Astrocyte (in vitro differentiated cells and primary cell): ENCODE measurements around the gene FSTL4. TPM values are rescaled to one million over a fixed set of nuclear protein-coding genes. Genes with fewer than 3 reads are reported as not detected.

ENCODE experiments used
- DNase-seq: peaks from one replicate; pipeline ENCODE4 v3.0.0-alpha.2; 2010; ENCODE audit warnings: low read depth
- FAIRE-seq: peaks from 2 replicates; lab custom pipeline; 2011; peaks lifted over from hg19 to GRCh38; lab: Jason Lieb, UNC
- H2AFZ ChIP-seq: 2 replicates; pipeline ENCODE4 v1.6.0; 2012; ENCODE audit warnings: low read depth, low read length, inconsistent platforms
- H3K27ac ChIP-seq: 2 replicates; pipeline ENCODE4 v1.5.1; 2011; ENCODE audit warnings: low read depth, low read length, inconsistent platforms
- H3K27me3 ChIP-seq: 2 replicates; pipeline ENCODE4 v1.6.0; 2011; ENCODE audit warnings: low read length, inconsistent platforms; ENCODE audit not compliant: insufficient read depth
- H3K36me3 ChIP-seq: 2 replicates; pipeline ENCODE4 v1.5.1; 2011; ENCODE audit warnings: low read length, inconsistent platforms; ENCODE audit not compliant: insufficient read depth
- H3K4me1 ChIP-seq: 2 replicates; pipeline ENCODE4 v1.5.1; 2011; ENCODE audit warnings: low read length, inconsistent platforms; ENCODE audit not compliant: insufficient read depth
- H3K4me2 ChIP-seq: 2 replicates; pipeline ENCODE4 v1.6.0; 2012; ENCODE audit warnings: low read length, inconsistent platforms
- H3K4me3 ChIP-seq: 2 replicates; pipeline ENCODE4 v1.5.1; 2011; ENCODE audit warnings: low read depth, mild to moderate bottlenecking, low read length, inconsistent platforms; ENCODE audit not compliant: insufficient read depth
- H3K79me2 ChIP-seq: 2 replicates; pipeline ENCODE4 v1.6.0; 2012; ENCODE audit warnings: mild to moderate bottlenecking, low read length, inconsistent platforms; ENCODE audit not compliant: insufficient read depth
- H3K9ac ChIP-seq: 2 replicates; pipeline ENCODE4 v1.6.0; 2012; ENCODE audit warnings: mild to moderate bottlenecking, low read length, inconsistent platforms
- H3K9me3 ChIP-seq: 2 replicates; pipeline ENCODE4 v1.5.1; 2012; ENCODE audit warnings: low read depth, mild to moderate bottlenecking, low read length, inconsistent platforms; ENCODE audit not compliant: insufficient read depth
- H4K20me1 ChIP-seq: 2 replicates; pipeline ENCODE4 v1.6.0; 2012; ENCODE audit warnings: low read length, inconsistent platforms; ENCODE audit not compliant: insufficient read depth
- H3K27ac Mint-ChIP-seq: one replicate; pipeline ENCODE4 v1.8.0; 2021; ENCODE audit warnings: mild to moderate bottlenecking, mixed read lengths; ENCODE audit not compliant: unreplicated experiment
- H3K27me3 Mint-ChIP-seq: one replicate; pipeline ENCODE4 v1.8.0; 2021; ENCODE audit warnings: low read depth, mixed read lengths; ENCODE audit not compliant: unreplicated experiment
- H3K36me3 Mint-ChIP-seq: one replicate; pipeline ENCODE4 v1.8.0; 2021; ENCODE audit warnings: low read depth, mixed read lengths; ENCODE audit not compliant: unreplicated experiment
- H3K4me1 Mint-ChIP-seq: one replicate; pipeline ENCODE4 v1.8.0; 2021; ENCODE audit warnings: low read depth, mixed read lengths; ENCODE audit not compliant: unreplicated experiment
- H3K4me3 Mint-ChIP-seq: one replicate; pipeline ENCODE4 v1.8.0; 2021; ENCODE audit warnings: mild to moderate bottlenecking, moderate library complexity, mixed read lengths; ENCODE audit not compliant: unreplicated experiment
- H3K9me3 Mint-ChIP-seq: one replicate; pipeline ENCODE4 v1.8.0; 2021; ENCODE audit warnings: mild to moderate bottlenecking, mixed read lengths; ENCODE audit not compliant: unreplicated experiment
- CTCF ChIP-seq: IDR thresholded peaks from 2 replicates; pipeline ENCODE4 v1.5.1; 2011; ENCODE audit warnings: low read depth, mild to moderate bottlenecking, inconsistent platforms, low read length, moderate library complexity; ENCODE audit not compliant: insufficient read depth
- EZH2 ChIP-seq: IDR thresholded peaks from 2 replicates; pipeline ENCODE4 v1.6.1; 2012; ENCODE audit warnings: mild to moderate bottlenecking, low read length, inconsistent platforms; ENCODE audit not compliant: insufficient read depth
- total RNA-seq: library from RNA; stranded (reverse); gene quantifications from 2 replicates; pipeline ENCODE4 v1.2.1, GENCODE V29; 2021

FSTL4 gene
- total RNA-seq, 1 donor from 2014 or later: not detected

DNA sequence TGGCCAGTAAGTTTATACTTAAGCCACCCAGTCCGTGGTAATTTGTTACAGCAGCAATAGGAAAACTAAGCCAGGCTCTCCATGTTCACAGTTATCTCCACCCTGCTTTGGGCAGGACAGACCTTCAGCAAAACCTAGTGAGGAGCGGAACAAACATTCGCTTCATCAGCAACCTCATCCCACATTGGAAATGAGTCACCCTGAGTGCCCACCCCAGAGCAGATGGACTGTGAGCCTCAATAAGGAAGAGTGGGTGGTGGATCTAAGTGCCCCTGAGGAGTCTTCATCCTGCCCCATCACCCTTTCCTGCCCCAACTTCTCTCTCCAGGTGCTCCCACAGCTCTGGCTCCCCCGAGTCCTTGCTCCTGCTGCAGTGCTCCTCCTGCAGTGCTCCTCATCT lies 78.8 kb downstream of the FSTL4 start:
- Histone ChIP-seq H2AFZ (no peak overlapping the region), H3K4me2 (no peak overlapping the region), H3K9ac (no peak overlapping the region), H3K4me3 (no peak overlapping the region), H3K9me3 (no peaks in the 10 kb centered on the region), H4K20me1 (no peaks in the 10 kb centered on the region), H3K27me3 (peaks cover 2% of the 10 kb centered on the region), H3K79me2 (no peaks in the 10 kb centered on the region), H3K36me3 (no peaks in the 10 kb centered on the region), H3K4me1 (no peaks in the 10 kb centered on the region), H3K27ac (no peak overlapping the region)
- Mint-ChIP-seq H3K27ac (no peak overlapping the region), H3K36me3 (no peaks in the 10 kb centered on the region), H3K9me3 (no peaks in the 10 kb centered on the region), H3K4me3 (no peak overlapping the region), H3K27me3 (peaks cover 7% of the 10 kb centered on the region), H3K4me1 (peaks cover 10% of the 10 kb centered on the region)
- no peak for FAIRE-seq
- TF ChIP-seq CTCF: no peak
- TF ChIP-seq EZH2: no peak
- DNase-seq: no peak

DNA sequence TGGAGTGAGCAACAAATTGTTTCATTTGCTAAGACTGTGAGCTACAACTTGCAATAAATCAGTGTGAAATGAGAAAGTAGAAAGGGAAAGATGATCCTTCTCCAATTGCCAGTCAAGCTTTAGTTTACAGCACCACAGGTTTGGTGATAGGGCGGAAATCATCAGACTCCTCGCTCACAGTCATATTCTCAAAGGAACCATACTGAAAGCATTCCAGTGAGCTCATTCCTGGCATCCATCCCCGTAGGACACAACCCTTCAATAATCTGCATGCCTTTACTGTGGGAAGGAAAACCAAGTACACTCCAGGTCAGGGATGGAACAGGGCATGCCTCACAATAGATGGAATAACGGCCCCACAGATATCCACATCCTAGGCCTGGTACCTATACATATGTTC lies 80.7 kb downstream of the FSTL4 start:
- no peaks in the 10 kb centered on the region for H3K4me1 ChIP-seq
- H3K9me3 ChIP-seq: no peaks in the 10 kb centered on the region
- Mint-ChIP-seq H3K27me3 (peaks cover 4% of the 10 kb centered on the region), H3K9me3 (no peaks in the 10 kb centered on the region), H3K27ac (peak overlapping the region; percentile 79), H3K4me1 (peaks cover 22% of the 10 kb centered on the region), H3K36me3 (no peaks in the 10 kb centered on the region), H3K4me3 (no peak overlapping the region)
- FAIRE-seq (no peak), DNase-seq (peak; percentile 55)
- H3K9ac ChIP-seq: no peak overlapping the region
- peaks cover 2% of the 10 kb centered on the region for H3K27me3 ChIP-seq
- no peaks in the 10 kb centered on the region for H4K20me1 ChIP-seq
- H3K27ac ChIP-seq: no peak overlapping the region
- no peak overlapping the region for H3K4me3 ChIP-seq
- H3K36me3 ChIP-seq: no peaks in the 10 kb centered on the region
- no peak for TF ChIP-seq EZH2
- no peak for TF ChIP-seq CTCF
- no peaks in the 10 kb centered on the region for H3K79me2 ChIP-seq
- no peak overlapping the region for H2AFZ ChIP-seq
- no peak overlapping the region for H3K4me2 ChIP-seq

DNA sequence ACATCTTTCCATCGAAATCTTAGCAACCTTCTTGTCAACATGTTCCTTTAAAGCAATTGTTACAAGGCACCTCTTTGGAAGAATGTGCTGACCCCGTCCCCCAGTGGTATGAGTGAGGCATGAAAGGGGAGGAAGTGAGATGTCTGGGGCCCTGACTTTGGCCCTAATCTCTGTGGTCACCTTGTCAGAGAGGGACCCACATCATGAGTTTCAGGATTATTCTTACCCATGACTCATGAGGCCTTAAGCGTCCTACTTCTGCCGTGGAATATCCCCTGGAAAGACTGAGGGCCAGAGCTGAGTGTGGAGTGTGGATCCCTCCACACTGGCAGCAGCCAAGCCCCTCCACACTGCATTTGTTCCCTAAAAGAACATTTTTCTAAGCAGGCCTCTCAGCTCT lies 81.2 kb downstream of the FSTL4 start:
- Histone ChIP-seq H3K27ac (no peak overlapping the region), H3K4me2 (no peak overlapping the region), H3K4me1 (no peaks in the 10 kb centered on the region), H2AFZ (no peak overlapping the region), H3K27me3 (peaks cover 2% of the 10 kb centered on the region), H3K79me2 (no peaks in the 10 kb centered on the region), H3K4me3 (no peak overlapping the region), H3K9me3 (no peaks in the 10 kb centered on the region), H4K20me1 (no peaks in the 10 kb centered on the region), H3K9ac (no peak overlapping the region), H3K36me3 (no peaks in the 10 kb centered on the region)
- DNase-seq (no peak), FAIRE-seq (no peak)
- Mint-ChIP-seq H3K27ac (peak overlapping the region; percentile 79), H3K9me3 (no peaks in the 10 kb centered on the region), H3K36me3 (no peaks in the 10 kb centered on the region), H3K4me1 (peaks cover 25% of the 10 kb centered on the region), H3K4me3 (no peak overlapping the region), H3K27me3 (peaks cover 4% of the 10 kb centered on the region)
- TF ChIP-seq EZH2 (no peak), CTCF (no peak)
